NCI-H2196 (cell line): Measurements from ENCODE around the gene CFB.
"Not testable (repeated sequence)": the region's sequence is repeated elsewhere in the genome, so short reads cannot be mapped to it uniquely, and the experiment has no call there.

ENCODE experiments used
- DNase-seq: peaks from one replicate; lab custom pipeline; 2025; ENCODE audit not compliant: unreplicated experiment; lab: John Stamatoyannopoulos, UW

Gene CFB

DNA sequence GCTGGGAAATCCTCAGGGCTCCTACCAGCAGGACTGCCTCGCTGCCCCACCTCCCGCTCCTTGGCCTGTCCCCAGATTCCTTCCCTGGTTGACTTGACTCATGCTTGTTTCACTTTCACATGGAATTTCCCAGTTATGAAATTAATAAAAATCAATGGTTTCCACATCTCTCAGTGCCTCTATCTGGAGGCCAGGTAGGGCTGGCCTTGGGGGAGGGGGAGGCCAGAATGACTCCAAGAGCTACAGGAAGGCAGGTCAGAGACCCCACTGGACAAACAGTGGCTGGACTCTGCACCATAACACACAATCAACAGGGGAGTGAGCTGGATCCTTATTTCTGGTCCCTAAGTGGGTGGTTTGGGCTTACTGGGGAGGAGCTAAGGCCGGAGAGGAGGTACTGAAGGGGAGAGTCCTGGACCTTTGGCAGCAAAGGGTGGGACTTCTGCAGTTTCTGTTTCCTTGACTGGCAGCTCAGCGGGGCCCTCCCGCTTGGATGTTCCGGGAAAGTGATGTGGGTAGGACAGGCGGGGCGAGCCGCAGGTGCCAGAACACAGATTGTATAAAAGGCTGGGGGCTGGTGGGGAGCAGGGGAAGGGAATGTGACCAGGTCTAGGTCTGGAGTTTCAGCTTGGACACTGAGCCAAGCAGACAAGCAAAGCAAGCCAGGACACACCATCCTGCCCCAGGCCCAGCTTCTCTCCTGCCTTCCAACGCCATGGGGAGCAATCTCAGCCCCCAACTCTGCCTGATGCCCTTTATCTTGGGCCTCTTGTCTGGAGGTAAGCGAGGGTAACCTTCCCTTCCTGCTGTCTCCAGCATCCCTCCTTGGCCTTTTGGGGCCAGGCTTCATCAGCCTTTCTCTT lies at the start of gene CFB:
CFB (plus strand) TSS at position 589 of the 863 bp plus-strand sequence; CDS start at position 716, 127 bp downstream.
- peak; percentile 31 for DNase-seq

DNA sequence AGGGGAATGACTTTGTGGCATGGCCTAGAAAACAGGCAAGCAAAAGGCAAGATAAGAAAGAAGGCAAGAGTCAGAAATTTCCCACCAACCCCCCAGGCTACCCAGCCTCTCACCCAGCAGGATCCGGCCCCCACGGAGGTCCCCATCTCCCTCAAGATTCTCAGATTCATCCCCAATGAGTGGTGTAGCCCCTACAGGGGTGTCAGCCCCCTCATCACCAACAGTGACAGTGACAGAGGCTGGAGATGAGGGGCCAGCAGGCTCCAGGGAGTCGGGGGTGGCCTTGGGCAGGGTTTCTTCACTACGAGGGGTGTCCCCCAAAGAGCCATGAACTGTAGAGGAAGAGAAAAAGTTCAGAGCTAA lies 49.4 kb upstream of the CFB start:
- DNase-seq: no peak

DNA sequence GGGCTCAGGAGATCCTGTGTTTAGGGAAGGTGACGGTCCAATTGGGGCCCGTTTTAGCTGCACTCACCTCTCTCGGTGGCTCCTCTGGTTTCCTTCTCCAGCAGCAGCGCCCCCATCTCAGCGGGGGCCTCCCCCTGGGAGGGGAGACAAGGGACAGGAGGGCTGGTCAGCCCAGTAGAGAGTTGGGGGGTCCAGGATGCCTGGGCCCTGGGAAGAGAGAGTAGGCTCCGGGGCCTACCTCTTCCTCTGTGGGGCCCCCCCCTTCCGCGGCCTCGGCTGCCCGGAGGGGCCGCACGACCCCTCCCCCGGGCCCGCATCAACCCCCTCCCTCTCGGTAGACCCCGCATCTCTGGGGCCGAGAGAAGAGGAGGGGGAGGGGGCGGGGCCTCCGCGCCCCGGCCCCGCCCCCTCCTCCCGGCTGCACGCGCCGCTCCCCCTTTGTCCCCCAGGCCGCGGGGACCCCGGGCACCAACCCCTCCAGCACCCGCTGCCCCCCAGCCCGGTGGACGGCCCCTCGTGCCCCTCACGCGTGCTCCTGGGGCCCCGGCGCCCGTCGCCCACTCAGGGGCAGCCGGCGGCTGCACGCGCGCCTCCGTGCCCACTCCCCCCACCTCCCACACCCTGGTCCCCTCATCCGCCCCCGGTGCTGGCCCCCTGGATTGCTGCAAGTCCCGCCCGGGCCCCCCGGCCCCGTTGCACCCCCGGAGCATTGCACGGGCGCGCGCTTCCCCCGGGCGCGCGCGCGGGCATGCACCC lies 48.9 kb upstream of the CFB start:
- DNase-seq: no peak

DNA sequence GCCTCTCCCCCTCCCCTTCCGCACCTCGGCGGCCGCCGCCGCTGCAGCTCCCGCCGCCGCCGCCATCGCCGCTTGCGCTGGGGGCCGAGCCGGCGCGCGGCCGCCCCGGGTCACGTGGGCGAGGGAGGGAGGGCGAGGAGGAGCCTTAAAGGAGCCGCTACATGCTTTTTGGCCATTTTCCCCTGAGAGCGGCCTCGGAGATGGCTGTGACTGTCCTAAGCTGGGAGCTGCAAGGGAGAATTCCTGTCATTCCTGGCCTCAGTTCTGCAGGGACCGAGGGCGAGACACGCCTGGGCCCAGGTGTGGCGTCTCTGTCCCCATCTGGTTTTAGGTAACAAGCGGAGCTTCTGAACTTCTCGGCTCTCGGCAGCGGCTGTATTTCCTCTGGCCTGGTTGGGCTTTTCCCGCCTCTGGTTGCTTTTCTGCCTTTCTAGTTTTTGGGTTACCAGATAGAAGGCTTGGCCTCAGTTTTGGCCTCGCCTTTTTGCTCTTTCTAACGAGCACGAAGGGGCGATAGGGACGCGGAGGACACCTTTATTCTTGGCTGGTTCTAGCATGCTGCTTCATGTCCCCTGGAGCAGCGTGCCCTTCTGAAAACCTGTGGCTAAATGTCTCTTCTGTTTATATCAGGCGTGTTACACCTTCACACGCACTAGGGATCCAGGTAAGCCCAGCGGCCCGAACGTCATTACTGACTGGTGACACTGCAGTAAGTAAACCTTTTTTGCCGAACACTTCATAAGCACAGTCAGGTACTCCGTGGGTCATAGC lies 48.1 kb upstream of the CFB start, which contains the start of gene EHMT2:
EHMT2 (minus strand) TSS at position 87 of the 771 bp plus-strand sequence; CDS start at position 66, 21 bp downstream.
- DNase-seq: peak; percentile 89

DNA sequence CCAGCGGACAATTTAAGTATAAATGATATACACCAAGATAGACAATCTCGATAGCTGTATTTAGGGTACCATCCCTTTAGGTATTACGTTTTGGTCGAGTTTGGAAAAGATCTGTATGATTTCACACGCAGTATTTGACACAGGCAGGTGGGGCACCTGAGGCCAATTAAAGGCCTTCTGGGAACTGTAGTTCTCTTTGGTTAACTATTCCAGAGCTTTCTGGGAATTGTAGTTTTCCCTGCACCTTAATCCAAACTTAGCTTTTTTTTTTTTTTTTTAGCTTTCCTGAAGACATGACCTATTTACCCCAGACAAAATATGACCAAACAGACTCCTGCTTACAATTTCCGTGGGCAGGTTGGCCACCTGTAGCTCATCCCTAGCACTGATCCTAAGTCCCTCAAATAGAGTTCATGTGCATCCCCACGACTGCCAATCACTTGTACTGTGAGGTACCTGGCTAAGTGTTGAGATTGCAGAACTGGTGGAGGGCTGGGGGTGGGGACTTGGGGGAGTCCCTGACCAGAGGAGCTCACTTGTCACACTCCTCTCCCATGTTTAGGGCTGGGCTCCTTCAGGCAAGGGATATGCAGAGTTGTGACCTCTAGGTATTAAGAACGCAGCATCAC lies 47.4 kb upstream of the CFB start:
- peak; percentile 54 for DNase-seq

DNA sequence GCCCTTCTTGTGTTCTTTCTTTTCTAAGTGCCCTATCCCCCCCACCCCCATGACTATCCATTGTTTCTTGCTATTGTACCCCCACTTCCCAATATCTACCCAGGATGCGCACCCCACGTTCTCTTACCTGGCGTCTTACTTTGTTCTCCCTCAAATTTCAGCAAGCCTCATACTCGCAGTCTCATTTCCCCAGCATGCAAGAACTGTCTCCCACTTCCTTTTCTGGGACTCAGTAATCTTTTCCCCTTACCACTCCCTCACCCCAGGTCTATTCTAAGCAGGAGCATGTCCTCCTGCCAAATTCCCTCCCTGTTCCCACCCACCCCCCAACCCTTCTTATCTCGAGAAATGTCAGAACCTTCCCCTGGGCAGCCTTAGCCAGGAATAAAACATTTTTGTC lies 46.7 kb upstream of the CFB start:
- no peak for DNase-seq

DNA sequence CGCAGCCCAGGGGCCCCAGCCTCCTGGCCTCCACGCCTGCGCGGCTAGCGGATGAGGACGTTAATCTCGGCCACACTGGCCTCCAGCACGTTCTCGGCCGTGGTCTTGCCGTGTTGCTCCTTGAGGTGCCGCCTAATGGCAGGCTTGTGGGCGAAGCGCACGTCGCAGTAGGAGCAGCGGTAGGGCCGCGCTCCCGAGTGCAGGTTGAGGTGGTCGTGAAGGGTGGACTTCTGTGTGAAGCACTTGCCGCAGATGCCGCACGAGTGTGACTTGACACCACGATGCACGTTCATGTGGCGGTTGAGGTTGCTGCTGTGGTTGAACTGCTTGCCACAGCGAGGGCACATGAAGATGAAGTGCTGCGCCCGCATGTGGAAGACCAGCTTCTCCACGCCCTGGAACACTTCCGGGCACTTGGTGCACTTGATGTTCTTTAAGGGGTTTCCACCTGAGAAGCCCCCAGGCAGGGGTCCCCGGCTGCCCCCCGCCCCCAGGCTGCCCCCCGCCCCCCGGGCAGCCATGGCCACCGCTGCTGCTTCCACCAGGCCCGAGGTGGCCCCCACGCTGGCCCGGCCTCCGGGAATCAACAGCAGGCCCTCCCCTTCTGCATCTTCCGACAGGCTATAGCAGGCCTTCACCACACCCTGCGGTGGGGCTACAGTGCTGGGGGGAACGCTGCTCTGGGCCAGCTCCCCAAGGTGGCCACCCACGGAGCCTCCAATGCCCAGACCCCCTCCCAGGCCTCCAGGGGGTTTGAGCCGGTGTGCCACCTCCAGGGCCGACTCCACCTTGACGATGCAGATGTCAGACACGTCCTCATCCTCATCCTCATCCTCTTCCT lies 45.8 kb upstream of the CFB start:
- DNase-seq: no peak

DNA sequence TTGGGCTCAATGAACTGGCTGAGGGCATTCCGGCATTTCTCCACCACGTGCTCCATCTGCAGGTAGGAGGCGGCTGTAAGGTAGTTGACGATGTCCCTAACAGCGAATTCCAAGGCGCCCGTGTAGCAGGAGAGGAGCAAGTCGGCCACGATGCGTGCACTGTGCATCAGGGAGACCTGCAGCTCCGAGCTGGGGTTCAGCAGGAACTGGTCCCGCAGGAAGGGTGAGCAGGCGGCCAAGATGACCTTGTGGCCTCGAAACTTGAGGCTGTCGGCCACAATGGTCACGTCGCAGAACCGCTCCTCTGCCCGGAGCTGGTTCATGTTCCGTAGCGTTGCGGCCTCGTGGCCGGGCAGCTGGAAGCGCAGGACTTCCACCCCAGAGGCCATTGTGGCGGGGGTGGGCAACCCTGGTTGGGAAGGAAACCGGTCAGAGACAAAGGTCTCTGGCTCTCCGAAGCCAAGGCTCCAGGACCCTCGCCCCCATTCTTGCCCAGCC lies 44.9 kb upstream of the CFB start:
- no peak for DNase-seq

DNA sequence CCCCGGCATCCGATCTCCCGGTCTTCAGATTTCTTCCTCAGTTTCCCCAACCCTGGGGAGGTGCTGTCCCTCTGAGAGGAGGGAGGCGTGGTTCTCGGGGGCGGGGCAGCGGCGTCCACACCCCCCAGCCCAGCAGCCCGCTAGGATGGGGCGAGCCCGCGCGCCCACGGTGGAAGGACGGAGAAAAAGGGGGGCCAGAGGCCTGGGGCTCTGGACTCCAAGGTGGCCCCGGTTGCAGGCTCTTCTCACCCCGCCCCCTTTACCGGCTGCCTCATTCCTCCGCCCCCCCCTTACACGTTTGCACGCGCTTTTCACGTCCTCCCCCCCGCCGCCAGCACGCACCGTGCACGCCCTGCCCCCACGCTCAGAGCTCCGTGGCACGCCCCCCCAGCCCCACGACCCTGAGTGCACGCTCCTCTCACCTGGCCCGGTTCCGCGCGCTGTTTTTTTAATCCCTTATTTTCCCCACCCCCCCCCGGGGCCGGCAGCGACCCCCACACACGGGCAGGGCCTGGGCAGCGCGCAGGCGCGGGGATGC lies 44.4 kb upstream of the CFB start:
- peak; percentile 39 for DNase-seq

DNA sequence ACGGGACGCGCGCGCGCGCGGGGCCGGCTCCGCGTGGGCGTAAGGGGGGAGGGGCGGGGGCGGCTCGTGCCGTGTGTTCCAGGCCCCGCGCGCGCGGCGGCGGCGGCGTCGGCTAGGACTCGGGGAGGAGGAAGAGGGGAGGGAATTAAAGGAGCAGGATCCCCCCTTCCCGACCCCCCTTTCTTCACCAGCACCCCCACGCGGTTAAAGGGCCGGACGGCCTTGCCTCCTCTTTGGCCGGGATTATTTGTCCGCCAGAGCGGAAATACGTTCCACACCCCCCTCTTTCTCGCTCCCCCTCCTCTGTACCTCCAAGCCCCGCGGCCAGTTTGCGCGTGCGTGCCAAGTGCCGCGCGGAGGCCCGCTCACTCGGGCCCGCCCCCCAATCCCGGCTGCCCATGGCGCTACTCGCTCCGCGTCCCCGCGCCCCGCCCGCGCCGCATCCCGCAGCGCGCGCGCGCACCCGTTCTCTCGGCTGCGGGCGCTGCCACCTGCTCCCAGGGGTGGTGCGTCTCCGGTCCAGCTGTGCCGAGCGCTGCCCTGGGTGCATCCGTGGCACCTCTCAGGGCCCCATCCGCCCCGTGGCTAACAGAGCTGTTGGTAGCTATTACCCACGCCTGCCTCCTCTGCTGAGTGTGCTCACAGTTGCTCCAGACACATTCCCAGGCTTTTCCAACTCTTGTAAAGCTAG lies 43.8 kb upstream of the CFB start, which contains the start of gene ZBTB12:
ZBTB12 (minus strand) TSS at position 134 of the 691 bp plus-strand sequence. CDS start 781 bp downstream, outside the sequence.
- DNase-seq: peak; percentile 97

DNA sequence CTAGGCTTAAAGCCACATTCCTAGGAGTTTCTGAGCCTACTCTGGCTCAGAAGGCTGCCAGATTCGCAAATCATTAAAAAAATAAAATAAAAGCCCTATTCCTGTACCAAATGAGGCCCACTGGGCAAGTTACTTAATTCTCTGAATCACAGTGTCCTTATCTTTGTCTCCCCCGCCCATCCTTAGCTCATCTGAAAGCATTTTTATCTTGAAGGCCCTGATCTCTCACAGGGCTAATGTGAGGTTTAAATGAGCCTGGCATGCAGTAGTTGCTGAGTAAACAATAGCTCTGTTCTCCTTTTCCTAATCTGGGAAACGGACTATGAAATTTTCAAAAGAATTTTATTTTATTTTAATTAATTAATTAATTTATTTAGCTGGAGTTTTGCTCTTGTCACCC lies 41.9 kb upstream of the CFB start:
- no peak for DNase-seq

DNA sequence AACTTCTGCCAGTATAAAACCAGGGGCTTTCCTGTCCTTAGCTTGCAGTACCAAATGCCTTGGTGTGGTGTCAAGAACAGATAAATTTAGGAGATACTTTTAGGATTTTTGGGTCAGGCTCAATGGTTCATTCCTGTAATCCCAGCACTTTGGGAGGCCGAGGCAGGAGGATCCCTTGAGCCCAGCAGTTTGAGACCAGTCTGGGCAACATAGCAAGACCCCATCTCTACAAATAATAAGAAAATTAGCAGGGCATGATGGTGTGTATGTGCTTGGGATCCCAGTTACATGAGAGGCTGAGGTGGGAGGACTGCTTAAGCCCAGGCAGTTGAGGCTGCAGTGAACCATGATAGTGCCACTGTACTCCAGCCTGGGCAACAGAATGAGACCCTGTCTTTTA lies 40.9 kb upstream of the CFB start:
- no peak for DNase-seq

DNA sequence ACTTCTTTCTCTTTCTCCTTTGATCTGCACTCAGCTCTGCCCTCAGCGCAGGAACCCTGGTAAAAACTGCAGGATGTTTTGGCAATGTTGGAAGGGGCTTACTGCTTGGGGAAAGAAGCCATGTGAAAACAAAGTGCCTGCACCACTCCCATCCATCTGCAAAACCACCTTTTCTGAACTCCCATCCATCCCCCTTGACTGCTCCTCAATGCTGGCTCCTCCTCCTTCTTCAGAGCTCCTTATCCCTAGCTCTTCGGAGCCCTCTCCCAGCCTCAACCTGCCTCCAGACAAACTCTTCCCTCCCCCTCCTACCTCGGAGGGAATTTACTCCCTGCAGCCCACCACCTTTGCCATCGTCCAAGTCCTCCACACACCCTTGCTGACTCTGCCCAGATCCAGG lies 39.8 kb upstream of the CFB start:
- DNase-seq: no peak

DNA sequence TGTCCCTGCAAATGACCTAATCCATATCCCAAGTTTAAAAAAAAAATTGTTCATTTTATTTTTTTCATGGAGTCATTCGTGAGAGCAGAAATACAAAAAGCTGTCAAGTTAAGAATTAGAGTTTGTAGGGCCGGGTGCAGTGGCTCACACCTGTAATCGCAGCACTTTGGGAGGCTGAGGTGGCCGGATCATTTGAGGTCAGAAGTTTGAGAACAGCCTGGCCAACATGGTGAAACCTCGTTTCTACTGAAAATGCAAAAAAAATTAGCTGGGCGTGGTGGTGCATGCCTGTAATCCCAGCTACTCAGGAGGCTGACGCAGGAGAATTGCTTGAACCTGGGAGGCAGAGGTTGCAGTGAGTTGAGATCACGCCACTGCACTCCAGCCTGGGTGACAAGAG lies 39.2 kb upstream of the CFB start:
- DNase-seq: not testable (repeated sequence)

DNA sequence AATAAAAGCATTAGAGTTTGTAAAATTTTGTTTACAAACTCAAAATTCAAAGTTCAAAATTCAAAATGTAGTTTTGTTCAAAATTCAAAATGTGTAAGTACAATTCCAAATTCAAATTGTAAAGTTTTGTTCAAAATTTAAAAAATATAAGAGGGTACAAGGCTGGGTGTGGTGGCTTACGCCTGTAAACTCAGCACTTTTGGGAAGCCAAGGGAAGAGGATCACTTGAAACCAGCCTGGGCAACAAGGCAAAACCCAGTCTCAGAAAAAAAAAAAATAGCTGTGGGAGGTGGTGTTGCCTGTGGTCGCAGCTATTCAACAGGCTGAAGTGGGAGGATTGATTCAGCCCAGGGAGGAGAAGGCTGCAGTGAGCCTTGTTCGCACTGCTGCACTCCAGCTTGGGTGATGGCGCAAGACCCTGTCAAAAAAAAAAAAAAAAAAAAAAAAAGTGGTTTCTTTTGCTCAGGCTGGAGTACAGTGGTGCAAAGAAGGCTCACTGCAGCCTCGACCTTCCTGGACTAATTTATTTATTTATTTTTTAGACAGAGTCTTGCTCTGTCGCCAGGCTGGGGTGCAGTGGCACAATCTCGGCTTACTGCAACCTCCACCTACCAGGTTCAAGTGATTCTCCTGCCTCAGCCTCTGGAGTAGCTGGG lies 38.6 kb upstream of the CFB start:
- DNase-seq: no peak

DNA sequence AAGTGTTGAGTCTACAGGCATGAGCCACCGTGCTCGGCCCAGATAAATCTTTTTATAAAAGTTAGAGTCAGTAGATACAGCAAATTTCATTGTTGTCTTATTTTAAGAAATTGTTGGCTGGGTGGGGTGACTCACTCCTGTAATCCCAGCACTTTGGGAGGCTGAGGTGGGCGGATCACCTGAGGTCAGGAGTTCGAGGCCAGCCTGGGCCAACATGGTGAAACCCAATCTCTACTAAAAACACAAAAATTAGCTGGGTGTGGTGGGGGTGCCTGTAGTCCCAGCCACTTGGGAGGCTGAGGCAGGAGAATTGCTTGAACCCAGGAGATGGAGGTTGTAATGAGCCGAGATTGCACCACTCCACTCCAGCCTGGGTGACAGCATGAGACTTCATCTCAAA lies 37.6 kb upstream of the CFB start:
- not testable (repeated sequence) for DNase-seq

DNA sequence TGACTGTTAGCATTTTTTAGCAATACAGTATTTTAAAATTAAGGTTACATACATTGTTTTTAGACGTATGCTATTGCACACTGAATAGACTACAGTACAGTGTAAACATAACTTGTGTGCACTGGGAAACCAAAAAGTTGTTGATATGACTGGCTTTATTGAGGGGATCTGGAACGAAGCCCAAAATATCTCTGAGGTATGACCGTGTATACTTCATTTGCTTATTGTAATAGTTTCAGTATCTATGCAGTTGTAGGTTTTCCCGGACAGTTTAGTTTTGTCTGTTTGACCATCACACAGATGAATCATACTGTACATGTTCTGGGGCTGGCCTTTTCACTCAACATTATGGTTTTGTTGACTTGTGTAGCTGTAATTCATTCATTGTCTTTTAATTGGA lies 37.1 kb upstream of the CFB start:
- no peak for DNase-seq

DNA sequence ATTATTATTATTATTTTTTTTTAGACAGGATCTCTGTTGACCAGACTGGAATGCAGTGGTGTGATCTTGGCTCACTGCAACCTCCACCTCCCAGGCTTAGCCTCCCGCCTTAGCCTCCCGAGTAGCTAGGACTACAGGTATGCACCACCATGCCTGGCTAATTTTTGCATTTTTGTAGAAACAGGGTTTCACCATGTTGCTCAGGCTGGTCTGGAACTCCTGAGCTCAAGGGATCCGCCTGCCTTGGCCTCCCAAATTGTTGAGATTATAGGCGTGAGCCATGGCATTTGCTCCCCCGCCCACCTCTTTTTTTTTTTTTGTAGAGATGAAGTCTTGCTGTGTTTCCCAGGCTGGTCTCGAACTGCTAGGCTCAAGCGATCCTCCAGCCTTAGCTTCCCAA lies 36.6 kb upstream of the CFB start:
- DNase-seq: not testable (repeated sequence)
